Osteocyte (in vitro differentiated cells): ENCODE data around the gene CDH5. TPM values are rescaled to one million over a fixed set of nuclear protein-coding genes. Genes with fewer than 3 reads are reported as not detected.
A peak's percentile ranks its signal among the peaks of the same experiment; 100 is the strongest.

Experiments
- DNase-seq: peaks from one replicate; pipeline ENCODE4 v3.0.0; 2021; ENCODE audit warnings: mixed read lengths; ENCODE audit not compliant: unreplicated experiment; ENCODE audit errors: extremely low spot score
- H3K27ac Mint-ChIP-seq: one replicate; pipeline ENCODE4 v1.8.0; 2021; ENCODE audit warnings: mild to moderate bottlenecking, mixed read lengths; ENCODE audit not compliant: unreplicated experiment
- H3K27me3 Mint-ChIP-seq: one replicate; pipeline ENCODE4 v1.8.0; 2021; ENCODE audit warnings: mixed read lengths; ENCODE audit not compliant: unreplicated experiment
- H3K36me3 Mint-ChIP-seq: one replicate; pipeline ENCODE4 v1.8.0; 2021; ENCODE audit warnings: mixed read lengths; ENCODE audit not compliant: unreplicated experiment
- H3K4me1 Mint-ChIP-seq: one replicate; pipeline ENCODE4 v1.8.0; 2021; ENCODE audit warnings: mixed read lengths; ENCODE audit not compliant: unreplicated experiment
- H3K4me3 Mint-ChIP-seq: one replicate; pipeline ENCODE4 v1.8.0; 2021; ENCODE audit warnings: mild to moderate bottlenecking, moderate library complexity, mixed read lengths; ENCODE audit not compliant: unreplicated experiment
- H3K9me3 Mint-ChIP-seq: one replicate; pipeline ENCODE4 v1.8.0; 2021; ENCODE audit warnings: mixed read lengths; ENCODE audit not compliant: unreplicated experiment
- CTCF ChIP-seq: fragments of 200-600 bp; sonication (generic); IDR thresholded peaks from 2 replicates; pipeline ENCODE4 v1.5.0; 2021; ENCODE audit warnings: antibody characterized with exemption, mild to moderate bottlenecking, moderate library complexity
- total RNA-seq: library from RNA; stranded (reverse); gene quantifications from 2 replicates; pipeline ENCODE4 v1.2.1, GENCODE V29; 2021

The CDH5 gene
- total RNA-seq, 1 donor from 2014 or later = not detected

DNA sequence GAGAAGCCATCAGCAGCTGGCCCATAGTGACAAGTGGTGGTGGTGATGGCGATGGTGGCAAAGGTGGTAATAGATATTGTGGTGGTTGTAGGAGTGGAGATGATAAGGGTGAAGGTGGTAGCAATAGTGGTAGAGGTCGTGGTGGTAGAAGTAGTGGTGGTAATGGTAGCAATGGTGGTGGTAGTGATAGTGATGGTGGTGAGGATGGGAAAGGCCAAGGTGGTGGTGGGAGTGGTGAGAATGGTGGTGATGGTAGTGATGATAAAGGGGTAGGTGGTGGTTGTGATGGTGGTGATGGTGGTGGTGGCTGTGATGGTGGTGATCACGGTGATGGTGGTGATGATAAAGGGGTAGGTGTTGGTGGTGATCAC, 13.1 kb downstream of the CDH5 start:
- no peak for DNase-seq
- no peak for TF ChIP-seq CTCF
- H3K27me3 Mint-ChIP-seq = no peaks in the 10 kb centered on the region
- no peaks in the 10 kb centered on the region for H3K36me3 Mint-ChIP-seq
- peaks cover 21% of the 10 kb centered on the region for H3K4me1 Mint-ChIP-seq
- H3K27ac Mint-ChIP-seq = no peak overlapping the region
- no peak overlapping the region for H3K4me3 Mint-ChIP-seq
- H3K9me3 Mint-ChIP-seq = no peaks in the 10 kb centered on the region

DNA sequence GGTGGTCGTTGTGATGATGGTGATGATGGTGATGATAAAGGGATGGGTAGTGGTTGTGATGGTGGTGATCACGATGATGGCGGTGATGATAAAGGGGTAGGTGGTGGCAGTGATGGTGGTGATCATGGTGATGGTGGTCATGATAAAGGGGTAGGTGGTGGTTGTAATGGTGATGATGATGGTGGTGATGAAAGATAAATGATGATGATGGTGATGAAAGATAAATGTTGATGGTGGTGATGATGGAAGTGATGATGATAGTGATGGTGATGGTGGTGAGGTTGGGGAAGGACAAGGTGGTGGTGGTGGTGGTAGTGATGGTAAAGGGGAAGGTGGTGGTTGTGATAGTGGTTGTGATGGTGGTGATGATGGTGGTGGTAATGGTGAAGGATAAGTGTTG, 13.9 kb downstream of the CDH5 start:
- DNase-seq = no peak
- H3K4me3 Mint-ChIP-seq = no peak overlapping the region
- no peaks in the 10 kb centered on the region for H3K36me3 Mint-ChIP-seq
- H3K4me1 Mint-ChIP-seq = peaks cover 21% of the 10 kb centered on the region
- H3K9me3 Mint-ChIP-seq = no peaks in the 10 kb centered on the region
- no peak for TF ChIP-seq CTCF
- H3K27ac Mint-ChIP-seq = no peak overlapping the region
- no peaks in the 10 kb centered on the region for H3K27me3 Mint-ChIP-seq

DNA sequence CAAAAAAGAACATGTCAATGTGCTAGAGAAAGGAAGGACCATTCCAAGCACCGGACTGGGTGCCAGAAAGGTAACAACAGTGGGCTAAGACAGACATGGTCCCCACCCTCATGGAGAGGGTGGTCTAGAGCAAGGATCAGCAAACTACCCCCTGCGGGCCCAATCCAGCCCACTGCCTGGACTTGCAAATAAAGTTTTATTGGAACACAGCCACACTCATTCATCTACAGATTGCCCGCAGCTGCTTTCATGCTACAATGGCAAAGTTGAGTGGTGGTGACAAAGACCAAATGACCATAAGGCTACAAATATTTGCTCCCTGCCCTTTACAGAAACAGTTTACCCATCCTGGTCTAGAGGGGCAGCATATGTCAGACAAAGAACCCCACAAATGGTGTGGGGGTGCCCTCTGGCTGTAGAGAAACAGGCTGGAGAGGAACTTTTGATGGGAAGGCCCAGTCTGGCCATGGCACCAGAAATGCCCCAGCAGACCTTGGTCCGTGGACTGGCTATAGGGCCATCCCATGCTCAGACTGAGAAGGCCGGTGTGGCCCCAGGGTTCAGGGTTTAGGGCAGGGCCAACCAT, 15.2 kb downstream of the CDH5 start:
- Mint-ChIP-seq H3K4me3 (no peak overlapping the region), H3K4me1 (peaks cover 21% of the 10 kb centered on the region), H3K27me3 (no peaks in the 10 kb centered on the region), H3K36me3 (no peaks in the 10 kb centered on the region), H3K9me3 (no peaks in the 10 kb centered on the region), H3K27ac (no peak overlapping the region)
- no peak for TF ChIP-seq CTCF
- DNase-seq = no peak

- Mint-ChIP-seq H3K9me3 (no peaks in the 10 kb centered on the region), H3K27me3 (no peaks in the 10 kb centered on the region), H3K4me1 (peaks cover 21% of the 10 kb centered on the region), H3K4me3 (no peak overlapping the region), H3K27ac (peak overlapping the region; percentile 47), H3K36me3 (no peaks in the 10 kb centered on the region)
- no peak for DNase-seq
- no peak for TF ChIP-seq CTCF
Observed at GRCh38 chr16:66382171-66382965, 15.9 kb downstream of the CDH5 start.

GRCh38 chr16:66382966-66383299, 16.4 kb downstream of the CDH5 start:
- no peak for DNase-seq
- no peak overlapping the region for H3K4me3 Mint-ChIP-seq
- peaks cover 21% of the 10 kb centered on the region for H3K4me1 Mint-ChIP-seq
- H3K27ac Mint-ChIP-seq = peak overlapping the region; percentile 50
- TF ChIP-seq CTCF = no peak
- no peaks in the 10 kb centered on the region for H3K27me3 Mint-ChIP-seq
- H3K36me3 Mint-ChIP-seq = no peaks in the 10 kb centered on the region
- H3K9me3 Mint-ChIP-seq = no peaks in the 10 kb centered on the region
